Measurements from ENCODE around the gene APELA.
"Not testable (repeated sequence)": the region's sequence is repeated elsewhere in the genome, so short reads cannot be mapped to it uniquely, and the experiment has no call there.

APELA gene

GRCh38 chr4:164918956-164919355 lies 42.0 kb downstream of the APELA start:
- DNase-seq (ENCODE audit: low spot score), result no peak
- no peak for TF ChIP-seq CTCF (IDR thresholded peaks at IDR 0.05; ENCODE audit: borderline replicate concordance, control extremely low read depth, extremely low read depth, insufficient read depth, missing control alignments)
- in situ Hi-C loops (cut with MboI; ENCODE audit: low sequenced_read_pairs, unreplicated experiment), result no loop called here

GRCh38 chr4:164924670-164925238 lies 47.8 kb downstream of the APELA start:
- in situ Hi-C loops (cut with MboI; ENCODE audit: low sequenced_read_pairs, unreplicated experiment), result no loop called here
- no peak for TF ChIP-seq CTCF (IDR thresholded peaks at IDR 0.05; ENCODE audit: borderline replicate concordance, control extremely low read depth, extremely low read depth, insufficient read depth, missing control alignments)
- DNase-seq (ENCODE audit: low spot score), result no peak

GRCh38 chr4:164926301-164926700 lies 49.3 kb downstream of the APELA start:
- in situ Hi-C loops (cut with MboI; ENCODE audit: low sequenced_read_pairs, unreplicated experiment), result no loop called here
- no peak for TF ChIP-seq CTCF (IDR thresholded peaks at IDR 0.05; ENCODE audit: borderline replicate concordance, control extremely low read depth, extremely low read depth, insufficient read depth, missing control alignments)
- no peak for DNase-seq (ENCODE audit: low spot score)

GRCh38 chr4:164927101-164927500 lies 50.1 kb downstream of the APELA start:
- in situ Hi-C loops (cut with MboI; ENCODE audit: low sequenced_read_pairs, unreplicated experiment); DNase-seq (ENCODE audit: low spot score): not testable (repeated sequence)

GRCh38 chr4:164930647-164931046 lies 53.7 kb downstream of the APELA start:
- in situ Hi-C loops (cut with MboI; ENCODE audit: low sequenced_read_pairs, unreplicated experiment), result no loop called here
- no peak for TF ChIP-seq CTCF (IDR thresholded peaks at IDR 0.05; ENCODE audit: borderline replicate concordance, control extremely low read depth, extremely low read depth, insufficient read depth, missing control alignments)
- no peak for DNase-seq (ENCODE audit: low spot score)

GRCh38 chr4:164931551-164932324 lies 54.8 kb downstream of the APELA start:
- no peak for TF ChIP-seq CTCF (IDR thresholded peaks at IDR 0.05; ENCODE audit: borderline replicate concordance, control extremely low read depth, extremely low read depth, insufficient read depth, missing control alignments)
- no peak for DNase-seq (ENCODE audit: low spot score)
- in situ Hi-C loops (cut with MboI; ENCODE audit: low sequenced_read_pairs, unreplicated experiment), result no loop called here

GRCh38 chr4:164933244-164933643 lies 56.3 kb downstream of the APELA start:
- TF ChIP-seq CTCF (IDR thresholded peaks at IDR 0.05; ENCODE audit: borderline replicate concordance, control extremely low read depth, extremely low read depth, insufficient read depth, missing control alignments), result no peak
- DNase-seq (ENCODE audit: low spot score), result no peak
- in situ Hi-C loops (cut with MboI; ENCODE audit: low sequenced_read_pairs, unreplicated experiment), result no loop called here
